ENCODE measurements around the gene GAPT. TPM values are rescaled to one million over a fixed set of nuclear protein-coding genes. Genes with fewer than 3 reads are reported as not detected.

GAPT gene
- total RNA-seq, 4 donors from 2014 or later = 0.57 to 18.2 (median 0.67) TPM; not detected in 1

DNA sequence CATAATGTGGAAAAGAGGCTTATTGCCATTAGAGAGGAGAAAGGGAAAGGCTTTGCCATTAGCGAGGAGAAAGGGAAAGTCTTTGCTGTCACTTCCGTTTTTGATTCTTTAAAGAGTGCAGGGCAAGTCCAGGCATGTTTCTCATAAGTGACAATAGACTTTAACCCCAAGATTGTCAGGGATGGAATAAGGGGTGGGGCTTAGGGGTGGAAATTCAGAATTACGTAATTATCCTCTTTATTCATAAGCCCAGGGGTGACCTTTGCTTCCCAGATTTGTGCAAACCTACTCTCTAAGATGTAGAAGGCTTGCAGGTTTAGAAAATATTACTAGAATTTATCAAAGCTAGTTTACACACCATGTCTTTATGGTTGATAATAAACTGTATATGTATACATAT lies 29.1 kb upstream of the GAPT start:
- Histone ChIP-seq H3K9me3 (no peaks in the 10 kb centered on the region), H3K27ac (peak overlapping the region in 3 of 4 donors; percentile 9 to 76 (median 57)), H3K36me3 (peaks cover 0 to under 1% (median 0%) of the 10 kb centered on the region in 3 donors), H3K27me3 (no peaks in the 10 kb centered on the region), H3K4me1 (peaks cover 0 to 5% (median 0%) of the 10 kb centered on the region in 4 donors), H3K4me3 (peak overlapping the region in 1 of 4 donors; percentile 8)
- no peak for DNase-seq
- peak in 1 of 2 donors; percentile 50 for TF ChIP-seq POLR2A (IDR thresholded peaks at IDR 0.05)
- TF ChIP-seq, protein P1, sequence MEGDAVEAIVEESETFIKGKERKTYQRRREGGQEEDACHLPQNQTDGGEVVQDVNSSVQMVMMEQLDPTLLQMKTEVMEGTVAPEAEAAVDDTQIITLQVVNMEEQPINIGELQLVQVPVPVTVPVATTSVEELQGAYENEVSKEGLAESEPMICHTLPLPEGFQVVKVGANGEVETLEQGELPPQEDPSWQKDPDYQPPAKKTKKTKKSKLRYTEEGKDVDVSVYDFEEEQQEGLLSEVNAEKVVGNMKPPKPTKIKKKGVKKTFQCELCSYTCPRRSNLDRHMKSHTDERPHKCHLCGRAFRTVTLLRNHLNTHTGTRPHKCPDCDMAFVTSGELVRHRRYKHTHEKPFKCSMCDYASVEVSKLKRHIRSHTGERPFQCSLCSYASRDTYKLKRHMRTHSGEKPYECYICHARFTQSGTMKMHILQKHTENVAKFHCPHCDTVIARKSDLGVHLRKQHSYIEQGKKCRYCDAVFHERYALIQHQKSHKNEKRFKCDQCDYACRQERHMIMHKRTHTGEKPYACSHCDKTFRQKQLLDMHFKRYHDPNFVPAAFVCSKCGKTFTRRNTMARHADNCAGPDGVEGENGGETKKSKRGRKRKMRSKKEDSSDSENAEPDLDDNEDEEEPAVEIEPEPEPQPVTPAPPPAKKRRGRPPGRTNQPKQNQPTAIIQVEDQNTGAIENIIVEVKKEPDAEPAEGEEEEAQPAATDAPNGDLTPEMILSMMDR (IDR thresholded peaks at IDR 0.05) = no peak

DNA sequence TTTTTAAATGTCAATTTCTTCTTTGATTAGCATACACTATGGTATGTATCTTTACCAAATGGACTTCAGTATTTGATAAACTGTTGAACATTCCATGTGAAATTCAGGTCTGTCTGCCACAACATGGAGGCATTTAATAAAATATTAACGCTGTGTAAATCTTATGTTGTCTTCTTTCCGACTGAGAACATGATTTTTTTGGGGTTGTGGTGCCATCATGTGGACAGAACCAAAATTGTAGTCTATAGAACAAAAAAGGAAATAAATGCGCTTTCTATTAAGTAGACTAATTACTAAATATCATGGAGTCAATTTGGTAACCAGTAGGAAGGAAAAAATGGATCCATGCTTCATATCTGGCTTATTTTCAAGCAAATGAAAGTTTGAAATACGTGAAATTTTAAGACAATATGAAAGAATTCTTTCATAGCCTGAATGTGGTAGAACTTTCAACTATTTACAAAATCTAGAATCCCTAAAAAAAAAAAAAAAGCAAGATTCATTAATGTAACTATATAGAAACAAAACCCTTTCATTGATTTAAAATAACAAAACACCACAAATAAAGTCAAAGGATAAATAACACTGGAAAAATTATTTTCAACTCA lies 28.5 kb upstream of the GAPT start:
- peak in 1 of 3 donors; percentile 61 for DNase-seq
- TF ChIP-seq POLR2A (IDR thresholded peaks at IDR 0.05) = no peak
- TF ChIP-seq, protein P1 (IDR thresholded peaks at IDR 0.05) = peak; percentile 38 to 86 (median 77)

DNA sequence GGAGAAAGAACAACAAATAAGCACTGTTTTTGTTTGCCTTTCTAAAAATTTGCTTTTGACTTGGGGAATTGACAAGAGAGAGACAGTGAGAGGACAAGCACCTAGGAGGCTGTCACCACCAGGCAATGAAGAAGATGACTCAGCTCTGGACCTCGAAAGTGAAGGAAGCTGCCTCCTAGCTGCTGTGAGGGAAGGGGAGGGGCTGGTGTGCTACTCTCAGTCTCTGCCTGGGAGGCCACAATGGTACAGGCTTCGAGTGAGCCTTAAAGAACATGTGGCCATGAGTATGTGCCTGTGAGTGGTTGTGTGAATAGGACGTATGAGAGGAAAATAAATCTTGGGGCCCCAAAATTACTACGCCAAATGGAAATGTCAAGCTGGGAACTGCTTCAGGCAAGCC lies 24.3 kb upstream of the GAPT start:
- peak in 1 of 3 donors; percentile 51 for DNase-seq
- Histone ChIP-seq H3K27me3 (no peaks in the 10 kb centered on the region), H3K36me3 (no peaks in the 10 kb centered on the region), H3K9me3 (no peaks in the 10 kb centered on the region), H3K4me1 (no peaks in the 10 kb centered on the region), H3K27ac (no peak overlapping the region), H3K4me3 (no peak overlapping the region)
- TF ChIP-seq POLR2A (IDR thresholded peaks at IDR 0.05) = no peak
- TF ChIP-seq, protein P1 (IDR thresholded peaks at IDR 0.05) = no peak

More for the DNA sequence above, 28.5 kb upstream of the GAPT start:
- Histone ChIP-seq H3K36me3 (no peaks in the 10 kb centered on the region), H3K27ac (peak overlapping the region in 2 of 4 donors; percentile 57 to 76), H3K4me3 (no peak overlapping the region), H3K9me3 (no peaks in the 10 kb centered on the region), H3K4me1 (no peaks in the 10 kb centered on the region), H3K27me3 (no peaks in the 10 kb centered on the region)

DNA sequence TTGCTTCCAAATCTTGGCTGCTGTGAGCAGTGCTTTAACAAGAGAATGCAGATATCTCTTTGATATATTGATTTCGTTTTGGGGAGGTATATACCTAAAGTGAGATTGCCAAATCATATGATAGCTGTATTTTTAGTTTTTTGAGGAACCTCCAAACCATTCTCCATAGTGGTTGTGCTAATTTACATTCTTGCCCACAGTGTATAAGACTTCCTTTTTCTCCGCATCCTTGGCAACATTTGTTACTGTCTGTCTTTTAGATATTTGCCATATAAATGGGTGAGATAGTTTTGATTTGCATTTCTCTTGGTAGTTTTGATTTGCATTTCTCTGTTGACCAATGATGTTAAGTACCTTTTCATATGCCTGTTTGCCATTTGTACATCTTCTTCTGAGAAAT lies 21.3 kb upstream of the GAPT start:
- Histone ChIP-seq H3K4me3 (no peak overlapping the region), H3K4me1 (no peaks in the 10 kb centered on the region), H3K9me3 (no peaks in the 10 kb centered on the region), H3K36me3 (no peaks in the 10 kb centered on the region), H3K27me3 (no peaks in the 10 kb centered on the region), H3K27ac (no peak overlapping the region)
- TF ChIP-seq, protein P1 (IDR thresholded peaks at IDR 0.05) = no peak
- no peak for TF ChIP-seq POLR2A (IDR thresholded peaks at IDR 0.05)
- DNase-seq = no peak

DNA sequence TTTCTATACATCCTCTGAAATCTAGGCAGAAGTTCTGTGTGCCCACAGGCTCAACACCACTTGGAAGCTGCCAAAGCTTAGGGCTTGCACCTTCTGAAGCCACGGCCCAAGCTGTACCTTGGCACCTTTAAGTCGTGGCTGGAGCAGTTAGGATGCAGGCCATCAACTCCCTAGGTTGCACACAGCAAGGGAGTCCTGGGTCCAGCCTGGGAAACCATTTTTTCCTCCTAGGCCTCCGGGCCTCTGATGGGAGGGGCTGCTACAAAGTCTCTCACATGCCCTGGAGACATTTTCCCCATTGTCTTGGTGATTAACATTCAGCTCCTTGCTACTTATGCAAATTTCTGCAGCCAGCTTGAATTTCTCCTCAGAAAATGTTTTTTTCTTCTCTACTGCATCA lies 15.8 kb upstream of the GAPT start:
- H3K27me3 ChIP-seq = no peaks in the 10 kb centered on the region
- no peaks in the 10 kb centered on the region for H3K9me3 ChIP-seq
- no peaks in the 10 kb centered on the region for H3K36me3 ChIP-seq
- H3K27ac ChIP-seq = no peak overlapping the region
- no peak overlapping the region for H3K4me3 ChIP-seq
- no peak for TF ChIP-seq POLR2A (IDR thresholded peaks at IDR 0.05)
- TF ChIP-seq, protein P1 (IDR thresholded peaks at IDR 0.05) = no peak
- H3K4me1 ChIP-seq = no peaks in the 10 kb centered on the region
- no peak for DNase-seq
